Measurements from ENCODE around the gene SNTG2. TPM values are rescaled to one million over a fixed set of nuclear protein-coding genes. Genes with fewer than 3 reads are reported as not detected.

SNTG2 gene
- total and polyA plus RNA-seq, 12 donors: 0.39 to 2.8 (median 1.0) TPM; not detected in 1

- Histone ChIP-seq H3K27ac (no peak overlapping the region), H3K4me1 (no peaks in the 10 kb centered on the region), H3K36me3 (no peaks in the 10 kb centered on the region), H3K27me3 (peaks cover 0 to 19% (median 9%) of the 10 kb centered on the region in 7 donors), H3K9me3 (no peaks in the 10 kb centered on the region), H3K4me3 (no peak overlapping the region)
- intact Hi-C loops (cut with DNase I): no loop called here
- DNase-seq: no peak
- TF ChIP-seq CTCF (IDR thresholded peaks at IDR 0.05): no peak
- ATAC-seq: no peak
- WGBS, 2 donors: 88 to 91% methylated on average over 3 of the region's 3 CpGs
These were observed 30.6 kb downstream of the SNTG2 start for GRCh38 chr2:981258-981657.

GRCh38 chr2:981759-982158, 31.1 kb downstream of the SNTG2 start:
- no peaks in the 10 kb centered on the region for H3K4me1 ChIP-seq
- intact Hi-C loops (cut with DNase I): no loop called here
- H3K36me3 ChIP-seq: no peaks in the 10 kb centered on the region
- TF ChIP-seq CTCF (IDR thresholded peaks at IDR 0.05): no peak
- ATAC-seq: no peak
- peaks cover 0 to 16% (median 9%) of the 10 kb centered on the region in 7 donors for H3K27me3 ChIP-seq
- 91 to 94% methylated on average over 4 of the region's 4 CpGs for WGBS, 2 donors
- no peak overlapping the region for H3K4me3 ChIP-seq
- no peak for DNase-seq
- no peak overlapping the region for H3K27ac ChIP-seq
- H3K9me3 ChIP-seq: no peaks in the 10 kb centered on the region

- H3K27ac ChIP-seq: no peak overlapping the region
- no peaks in the 10 kb centered on the region for H3K9me3 ChIP-seq
- DNase-seq (no peak), ATAC-seq (no peak)
- peaks cover 0 to 14% (median 0%) of the 10 kb centered on the region in 7 donors for H3K27me3 ChIP-seq
- intact Hi-C loops (cut with DNase I): no loop called here
- 79 to 87% methylated on average over 7 of the region's 7 CpGs for WGBS, 2 donors
- no peak for TF ChIP-seq CTCF (IDR thresholded peaks at IDR 0.05)
- H3K4me3 ChIP-seq: no peak overlapping the region
- no peaks in the 10 kb centered on the region for H3K36me3 ChIP-seq
- H3K4me1 ChIP-seq: no peaks in the 10 kb centered on the region
These were observed 34.8 kb downstream of the SNTG2 start for GRCh38 chr2:985317-985898.

GRCh38 chr2:987789-988188, 37.1 kb downstream of the SNTG2 start:
- TF ChIP-seq CTCF (IDR thresholded peaks at IDR 0.05): no peak
- H3K9me3 ChIP-seq: no peaks in the 10 kb centered on the region
- DNase-seq (no peak), ATAC-seq (no peak)
- H3K27ac ChIP-seq: no peak overlapping the region
- no peaks in the 10 kb centered on the region for H3K4me1 ChIP-seq
- H3K36me3 ChIP-seq: no peaks in the 10 kb centered on the region
- 89 to 93% methylated on average over 16 of the region's 16 CpGs for WGBS, 2 donors
- H3K4me3 ChIP-seq: no peak overlapping the region
- H3K27me3 ChIP-seq: peaks cover 0 to 10% (median 0%) of the 10 kb centered on the region in 7 donors
- intact Hi-C loops (cut with DNase I): no loop called here
